Liver (tissue), 3 donors: Measurements from ENCODE around the gene YY1.
A peak's percentile ranks its signal among the peaks of the same experiment; 100 is the strongest.

Experiments
- CTCF ChIP-seq: fragments of 150-350 bp; IDR thresholded peaks from 2 replicates; pipeline ENCODE4 v1.5.1; 2017; ENCODE audit warnings: improper control_type of control experiment, low read depth, low read length; ENCODE audit not compliant: missing input control
- RXRA ChIP-seq, 2 donors: IDR thresholded peaks; 2 replicates each; pipeline ENCODE4 v1.6.1; 2017 to 2018; ENCODE audit warnings: antibody characterized with exemption in 2 of 2, mild to moderate bottlenecking in 1 of 2
- TAF1 ChIP-seq: conservative IDR thresholded peaks from 2 replicates; pipeline ENCODE4 v1.6.1; 2016; ENCODE audit warnings: antibody characterized with exemption, mild to moderate bottlenecking
- TF ChIP-seq, protein P1 (sequence below): IDR thresholded peaks from 2 replicates; pipeline ENCODE4 v1.6.1; 2016; ENCODE audit warnings: antibody characterized with exemption
- TF ChIP-seq, protein P2 (sequence below): IDR thresholded peaks from 2 replicates; pipeline ENCODE4 v1.6.1; 2016; ENCODE audit warnings: antibody characterized with exemption
- donor health status: healthy.
- donor health status: healthy.

DNA sequence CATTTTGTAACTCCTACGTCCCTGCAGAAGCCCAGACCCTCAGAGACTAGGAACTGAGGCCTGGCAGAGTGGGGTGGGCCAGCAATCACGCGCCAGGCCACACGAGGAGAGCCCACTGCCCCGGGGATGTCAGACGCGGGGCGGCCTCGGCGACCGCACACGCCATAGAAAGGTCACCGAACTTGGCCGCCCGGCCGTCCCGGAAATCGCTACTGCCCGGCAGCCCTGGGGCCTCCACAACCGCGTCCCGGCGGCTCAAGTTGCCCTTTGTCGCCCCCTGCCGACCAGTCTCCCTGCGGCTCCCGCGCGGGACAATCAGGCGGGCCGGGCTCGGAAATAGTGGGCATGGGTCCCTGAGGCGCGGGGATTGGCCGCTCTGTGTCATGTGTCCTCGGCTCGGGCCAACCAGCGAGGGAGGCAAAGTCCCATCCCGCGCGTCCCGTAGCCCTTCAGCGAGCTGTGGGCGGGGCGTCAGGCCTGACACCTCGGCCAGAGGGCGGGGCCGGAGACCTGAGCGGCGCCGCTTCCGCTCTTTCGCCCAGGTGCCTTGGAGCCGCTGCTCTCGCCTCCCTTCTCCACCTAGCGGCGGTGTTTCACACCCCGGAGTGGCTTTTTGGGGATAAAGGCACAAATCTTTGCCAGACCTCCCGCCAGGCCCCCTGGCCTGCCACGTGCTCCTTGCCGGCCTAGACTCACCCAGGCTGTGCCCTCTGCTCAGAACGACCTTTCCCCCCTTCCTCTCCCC, 46.1 kb upstream of the YY1 start:
- TF ChIP-seq RXRA (IDR thresholded peaks at IDR 0.05) = peak; percentile 61 to 68
- TF ChIP-seq, protein P1, sequence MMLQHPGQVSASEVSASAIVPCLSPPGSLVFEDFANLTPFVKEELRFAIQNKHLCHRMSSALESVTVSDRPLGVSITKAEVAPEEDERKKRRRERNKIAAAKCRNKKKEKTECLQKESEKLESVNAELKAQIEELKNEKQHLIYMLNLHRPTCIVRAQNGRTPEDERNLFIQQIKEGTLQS = no peak
- TF ChIP-seq, protein P2, sequence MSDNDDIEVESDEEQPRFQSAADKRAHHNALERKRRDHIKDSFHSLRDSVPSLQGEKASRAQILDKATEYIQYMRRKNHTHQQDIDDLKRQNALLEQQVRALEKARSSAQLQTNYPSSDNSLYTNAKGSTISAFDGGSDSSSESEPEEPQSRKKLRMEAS = peak; percentile 73
- TF ChIP-seq TAF1 = no peak
- TF ChIP-seq CTCF = peak; percentile 88
